Measurements from ENCODE around the gene APOE.
A peak's percentile ranks its signal among the peaks of the same experiment; 100 is the strongest.

The APOE gene

GRCh38 chr19:44954278-44954648 is 48.7 kb downstream of the APOE start:
- Histone ChIP-seq H4K20me1 (ENCODE audit: insufficient read depth, low read length) (no peaks in the 10 kb centered on the region), H3K36me3 (ENCODE audit: insufficient read depth, low read length) (peaks cover 3% of the 10 kb centered on the region; the same call in 1 of the 2 replicates), H3K9ac (ENCODE audit: low read length) (peak overlapping the region; percentile 93), H3K27me3 (ENCODE audit: insufficient read depth, low read length) (no peaks in the 10 kb centered on the region), H3K9me2 (ENCODE audit: low read depth, low read length) (no peaks in the 10 kb centered on the region), H3K79me2 (ENCODE audit: insufficient read depth, low read length) (peaks cover 40% of the 10 kb centered on the region), H3F3A (ENCODE audit: insufficient read depth, low read length) (no peaks in the 10 kb centered on the region), H2AFZ (ENCODE audit: low read length) (no peak overlapping the region), H3K4me2 (ENCODE audit: low read length) (peak overlapping the region; percentile 71), H3K9me3 (ENCODE audit: low read length) (no peaks in the 10 kb centered on the region), H3K4me3 (ENCODE audit: low read depth, low read length, poor library complexity, severe bottlenecking) (peak overlapping the region; percentile 77), H3K4me1 (ENCODE audit: insufficient read depth, low read length, severe bottlenecking) (peaks cover 43% of the 10 kb centered on the region), H3K27ac (ENCODE audit: low read depth, low read length, poor library complexity, severe bottlenecking) (peak overlapping the region; percentile 79)
- no peak for TF ChIP-seq EZH2 (IDR thresholded peaks at IDR 0.05; ENCODE audit: borderline replicate concordance, low read length)
- TF ChIP-seq, protein P1, sequence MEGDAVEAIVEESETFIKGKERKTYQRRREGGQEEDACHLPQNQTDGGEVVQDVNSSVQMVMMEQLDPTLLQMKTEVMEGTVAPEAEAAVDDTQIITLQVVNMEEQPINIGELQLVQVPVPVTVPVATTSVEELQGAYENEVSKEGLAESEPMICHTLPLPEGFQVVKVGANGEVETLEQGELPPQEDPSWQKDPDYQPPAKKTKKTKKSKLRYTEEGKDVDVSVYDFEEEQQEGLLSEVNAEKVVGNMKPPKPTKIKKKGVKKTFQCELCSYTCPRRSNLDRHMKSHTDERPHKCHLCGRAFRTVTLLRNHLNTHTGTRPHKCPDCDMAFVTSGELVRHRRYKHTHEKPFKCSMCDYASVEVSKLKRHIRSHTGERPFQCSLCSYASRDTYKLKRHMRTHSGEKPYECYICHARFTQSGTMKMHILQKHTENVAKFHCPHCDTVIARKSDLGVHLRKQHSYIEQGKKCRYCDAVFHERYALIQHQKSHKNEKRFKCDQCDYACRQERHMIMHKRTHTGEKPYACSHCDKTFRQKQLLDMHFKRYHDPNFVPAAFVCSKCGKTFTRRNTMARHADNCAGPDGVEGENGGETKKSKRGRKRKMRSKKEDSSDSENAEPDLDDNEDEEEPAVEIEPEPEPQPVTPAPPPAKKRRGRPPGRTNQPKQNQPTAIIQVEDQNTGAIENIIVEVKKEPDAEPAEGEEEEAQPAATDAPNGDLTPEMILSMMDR (IDR thresholded peaks at IDR 0.05; ENCODE audit: low read length), result no peak

- peak within 1 kb of the TSS; percentile 97 for H3K4me2 ChIP-seq (ENCODE audit: low read length)
- no peaks in the 10 kb centered on the region for H3K9me3 ChIP-seq (ENCODE audit: low read length)
- no peak for TF ChIP-seq EZH2 (IDR thresholded peaks at IDR 0.05; ENCODE audit: borderline replicate concordance, low read length)
- TF ChIP-seq, protein P1 (IDR thresholded peaks at IDR 0.05; ENCODE audit: low read length), result no peak
- peak within 1 kb of the TSS; percentile 93 for H3K9ac ChIP-seq (ENCODE audit: low read length)
- H3K27ac ChIP-seq (ENCODE audit: low read depth, low read length, poor library complexity, severe bottlenecking), result peak within 1 kb of the TSS; percentile 84
- peaks cover 46% of the 10 kb centered on the region for H3K79me2 ChIP-seq (ENCODE audit: insufficient read depth, low read length)
- no peaks in the 10 kb centered on the region for H4K20me1 ChIP-seq (ENCODE audit: insufficient read depth, low read length)
- H2AFZ ChIP-seq (ENCODE audit: low read length), result no peak within 1 kb of the TSS
- peaks cover 3% of the 10 kb centered on the region; the same call in 1 of the 2 replicates for H3K36me3 ChIP-seq (ENCODE audit: insufficient read depth, low read length)
- H3K27me3 ChIP-seq (ENCODE audit: insufficient read depth, low read length), result no peaks in the 10 kb centered on the region
- H3F3A ChIP-seq (ENCODE audit: insufficient read depth, low read length), result no peaks in the 10 kb centered on the region
- H3K9me2 ChIP-seq (ENCODE audit: low read depth, low read length), result no peaks in the 10 kb centered on the region
- peak within 1 kb of the TSS; percentile 77 for H3K4me3 ChIP-seq (ENCODE audit: low read depth, low read length, poor library complexity, severe bottlenecking)
- H3K4me1 ChIP-seq (ENCODE audit: insufficient read depth, low read length, severe bottlenecking), result peaks cover 45% of the 10 kb centered on the region
Measured at GRCh38 chr19:44954649-44955504, 49.3 kb downstream of the APOE start, which contains the start of gene CLPTM1. TSS of gene CLPTM1 (plus strand) at chr19:44955380. CDS start at chr19:44955396, 16 bp downstream.

DNA sequence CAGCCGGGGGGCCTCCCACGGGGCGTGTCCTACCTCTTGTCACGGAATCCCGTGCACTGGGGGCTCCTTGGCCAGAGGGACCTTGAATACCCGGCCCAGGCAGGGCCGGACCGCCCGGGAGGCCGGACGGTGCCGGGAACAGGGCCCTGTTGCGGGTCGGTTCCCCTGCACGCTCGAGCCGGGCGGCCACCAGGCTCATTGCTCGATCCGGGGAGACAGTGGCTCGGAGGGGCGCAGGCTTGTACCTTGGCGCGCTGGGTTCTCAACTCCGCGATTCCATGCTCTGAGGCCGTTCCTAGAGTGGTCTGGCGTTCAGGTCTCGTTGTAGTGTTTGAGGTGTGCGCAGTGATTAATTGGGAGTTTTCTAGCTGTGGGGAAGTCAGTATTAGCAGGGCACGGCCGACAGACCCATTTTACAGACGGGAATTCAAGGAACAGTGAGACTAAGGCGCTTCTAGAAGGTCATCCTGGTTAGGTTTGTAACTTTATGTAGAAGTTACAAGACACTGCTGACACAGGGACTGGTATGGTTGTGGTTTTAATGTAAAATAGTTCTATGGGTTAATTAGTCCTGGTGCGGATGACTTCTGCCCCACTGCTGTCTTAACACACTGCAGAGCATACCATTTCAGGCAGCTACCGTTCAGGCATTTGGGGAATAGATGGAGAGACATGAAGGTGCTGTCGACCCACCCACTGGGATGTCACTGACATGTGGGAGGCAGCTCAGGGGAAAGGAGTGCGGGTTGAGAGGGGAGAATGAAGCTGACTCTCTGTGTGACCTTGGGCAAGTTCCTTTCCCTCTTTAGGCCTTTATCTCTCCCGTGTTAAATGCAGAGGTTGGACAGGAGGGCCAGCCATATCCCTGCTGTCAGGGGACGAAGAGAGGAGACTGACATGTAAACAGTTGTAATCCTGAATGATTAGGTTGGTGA is 50.2 kb downstream of the APOE start:
- no peak overlapping the region for H2AFZ ChIP-seq (ENCODE audit: low read length)
- no peaks in the 10 kb centered on the region for H3K9me3 ChIP-seq (ENCODE audit: low read length)
- peak overlapping the region; percentile 77 for H3K4me3 ChIP-seq (ENCODE audit: low read depth, low read length, poor library complexity, severe bottlenecking)
- no peaks in the 10 kb centered on the region for H3K27me3 ChIP-seq (ENCODE audit: insufficient read depth, low read length)
- peak overlapping the region; percentile 84 for H3K27ac ChIP-seq (ENCODE audit: low read depth, low read length, poor library complexity, severe bottlenecking)
- H3K4me1 ChIP-seq (ENCODE audit: insufficient read depth, low read length, severe bottlenecking), result peaks cover 54% of the 10 kb centered on the region
- no peaks in the 10 kb centered on the region for H3F3A ChIP-seq (ENCODE audit: insufficient read depth, low read length)
- no peaks in the 10 kb centered on the region for H4K20me1 ChIP-seq (ENCODE audit: insufficient read depth, low read length)
- peaks cover 52% of the 10 kb centered on the region for H3K79me2 ChIP-seq (ENCODE audit: insufficient read depth, low read length)
- peak overlapping the region; percentile 93 for H3K9ac ChIP-seq (ENCODE audit: low read length)
- H3K36me3 ChIP-seq (ENCODE audit: insufficient read depth, low read length), result peaks cover 3% of the 10 kb centered on the region; the same call in 1 of the 2 replicates
- no peaks in the 10 kb centered on the region for H3K9me2 ChIP-seq (ENCODE audit: low read depth, low read length)
- TF ChIP-seq, protein P1 (IDR thresholded peaks at IDR 0.05; ENCODE audit: low read length), result no peak
- TF ChIP-seq EZH2 (IDR thresholded peaks at IDR 0.05; ENCODE audit: borderline replicate concordance, low read length), result no peak
- peak overlapping the region; percentile 97 for H3K4me2 ChIP-seq (ENCODE audit: low read length)
